ENCODE results near the gene RNF222.

DNA sequence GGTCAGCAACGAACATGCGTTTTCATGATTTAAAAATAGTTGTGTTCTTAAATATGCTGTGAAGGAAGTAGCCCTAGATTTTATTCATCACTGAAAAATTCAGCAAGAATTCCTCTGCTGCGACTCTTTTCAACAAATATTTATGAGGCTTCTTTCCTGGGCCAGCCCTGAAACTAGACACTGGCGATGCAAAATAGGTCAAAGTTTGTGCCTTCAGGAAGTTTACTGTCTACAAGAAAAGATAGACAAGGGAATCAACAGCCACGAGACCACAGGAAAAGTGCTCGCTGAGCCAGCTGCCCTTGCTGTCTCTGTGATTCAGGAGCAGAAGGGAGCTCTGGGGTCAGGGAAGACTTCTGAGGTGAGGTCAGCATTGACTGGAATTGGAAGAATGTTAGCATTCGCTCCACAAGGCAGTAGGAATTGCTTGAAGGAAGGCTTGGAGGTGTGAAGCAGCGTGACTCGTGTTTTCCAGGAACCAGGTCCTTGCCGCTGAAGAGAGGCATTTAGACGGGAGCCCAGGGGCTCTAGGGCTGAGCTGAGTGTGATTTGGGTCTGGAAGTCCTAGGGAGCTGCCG, 12.7 kb downstream of the RNF222 start:
- TF ChIP-seq GABPA (IDR thresholded peaks at IDR 0.05; ENCODE audit: low read depth), result no peak
- no peak for TF ChIP-seq EZH2phosphoT487 (IDR thresholded peaks at IDR 0.05; ENCODE audit: borderline replicate concordance, low read depth)
- peak; percentile 58 for TF ChIP-seq TCF12 (IDR thresholded peaks at IDR 0.05)

Data from SK-N-SH (cell line).